GM12878 (cell line): ENCODE measurements around the gene DMD. TPM values are rescaled to one million over a fixed set of nuclear protein-coding genes. Genes with fewer than 3 reads are reported as not detected.

Source experiments
- ATAC-seq: fragments of 200-7000 bp; cut with Tn5 transposase; 3 replicates; pipeline ENCODE4 v1.9.1; 2020; ENCODE audit warnings: mild to moderate bottlenecking, moderate library complexity
- BruUV-seq: library from RNA; stranded (reverse); fragments of 400-500 nt; replicated peaks from 2 replicates; lab custom pipeline; 2021; lab: Mats Ljungman, UMichigan
- CTCF ChIA-PET: fragments of 300-600 bp; sonication (Branson Sonifier 250); formaldehyde crosslinking; extraction: SDS; loops from one replicate; lab custom pipeline; 2021; ENCODE audit warnings: inconsistent platforms; lab: Yijun Ruan, JAX
- POLR2A ChIA-PET: fragments of 350-600 bp; formaldehyde crosslinking; extraction: SDS; loops from one replicate; lab custom pipeline; 2021; ENCODE audit warnings: inconsistent platforms; lab: Charles Lee
- RAD21 ChIA-PET: fragments of 300-600 bp; sonication (Branson Sonifier 250); formaldehyde crosslinking; loops from one replicate; lab custom pipeline; 2023; ENCODE audit warnings: antibody characterized with exemption; ENCODE audit not compliant: unreplicated experiment; lab: Charles Lee
- SMC1A ChIA-PET: fragments of 300-600 bp; sonication (Branson Sonifier 250); formaldehyde crosslinking; loops from one replicate; lab custom pipeline; 2023; ENCODE audit not compliant: unreplicated experiment, uncharacterized antibody; lab: Charles Lee
- DNase-seq: peaks from one replicate; pipeline ENCODE4 v3.0.0-alpha.2; 2011; ENCODE audit warnings: low read depth, low spot score
- FAIRE-seq: peaks from 3 replicates; lab custom pipeline; 2011; peaks lifted over from hg19 to GRCh38; lab: Jason Lieb, UNC
- H2AFZ ChIP-seq: 2 replicates; pipeline ENCODE4 v1.6.0; 2011; ENCODE audit warnings: low read depth, low read length, control low read depth; ENCODE audit not compliant: control insufficient read depth
- H3K27ac ChIP-seq: 2 replicates; pipeline ENCODE4 v1.5.1; 2011; ENCODE audit warnings: control low read depth; ENCODE audit not compliant: control insufficient read depth, insufficient read depth
- H3K27me3 ChIP-seq, 2 experiments: replicated peaks in 1 of 2; 2 replicates each; pipeline versions ENCODE4 v1.6.0 to v1.6.1; 2011; ENCODE audit warnings: low read length in 1 of 2; ENCODE audit not compliant: control insufficient read depth in 2 of 2, insufficient read depth in 2 of 2
- H3K36me3 ChIP-seq, 2 experiments: 2 replicates each; pipeline ENCODE4 v1.5.1; 2011; ENCODE audit warnings: low read length in 1 of 2; ENCODE audit not compliant: control insufficient read depth in 2 of 2, insufficient read depth in 2 of 2
- H3K4me1 ChIP-seq: 2 replicates; pipeline ENCODE4 v1.6.1; 2011; ENCODE audit warnings: mild to moderate bottlenecking, low read length, moderate library complexity, mixed read lengths; ENCODE audit not compliant: control insufficient read depth, insufficient read depth
- H3K4me2 ChIP-seq: 2 replicates; pipeline ENCODE4 v1.6.0; 2011; ENCODE audit warnings: control low read depth; ENCODE audit not compliant: control insufficient read depth, insufficient read depth
- H3K4me3 ChIP-seq: fragments of 200-600 bp; sonication (generic); 2 replicates; pipeline ENCODE4 v1.5.1; 2016
- H3K79me2 ChIP-seq: 2 replicates; pipeline ENCODE4 v1.6.0; 2011; ENCODE audit warnings: low read length; ENCODE audit not compliant: control insufficient read depth, insufficient read depth
- H3K9ac ChIP-seq: 2 replicates; pipeline ENCODE4 v1.8.0; 2011; ENCODE audit warnings: low read length, control low read depth, mixed read lengths; ENCODE audit not compliant: control insufficient read depth, insufficient read depth
- H3K9me3 ChIP-seq: replicated peaks from 3 replicates; pipeline ENCODE4 v1.5.1; 2011; ENCODE audit warnings: mild to moderate bottlenecking, low read length; ENCODE audit not compliant: control insufficient read depth, insufficient read depth
- H4K20me1 ChIP-seq: 2 replicates; pipeline ENCODE4 v1.6.0; 2011; ENCODE audit not compliant: control insufficient read depth, insufficient read depth
- BCL11A ChIP-seq: IDR thresholded peaks from 2 replicates; pipeline ENCODE4 v1.6.1; 2011; ENCODE audit warnings: low read depth, low read length
- BRCA1 ChIP-seq: IDR thresholded peaks from 2 replicates; pipeline ENCODE4 v1.6.1; 2011; ENCODE audit warnings: low read depth, low read length, improper control_type of control experiment
- KDM1A ChIP-seq: fragments of 200-600 bp; sonication (generic); IDR thresholded peaks from 2 replicates; pipeline ENCODE4 v1.6.1; 2016; ENCODE audit warnings: borderline replicate concordance
- NFXL1 ChIP-seq: fragments of 450-650 bp; IDR thresholded peaks from 2 replicates; pipeline ENCODE4 v1.6.1; 2017; ENCODE audit warnings: antibody characterized with exemption, mild to moderate bottlenecking, borderline replicate concordance
- SMAD5 ChIP-seq: IDR thresholded peaks from 2 replicates; pipeline ENCODE4 v1.6.1; 2016; ENCODE audit warnings: antibody characterized with exemption, low read depth
- STAT3 ChIP-seq: IDR thresholded peaks from 2 replicates; pipeline ENCODE4 v1.6.1; 2011; ENCODE audit warnings: low read depth, low read length, improper control_type of control experiment
- SUZ12 ChIP-seq: fragments of 200-600 bp; sonication (generic); IDR thresholded peaks from one replicate; pipeline ENCODE4 v1.6.1; 2018; ENCODE audit warnings: antibody characterized with exemption, mild to moderate bottlenecking; ENCODE audit not compliant: unreplicated experiment
- in situ Hi-C: fragments of 300-500 bp; cut with MboI; formaldehyde crosslinking; loops from 9 replicates; pipeline ENCODE4 v1.14.3; 2018; ENCODE audit warnings: mixed read lengths
- intact Hi-C: fragments of 100-400 bp; cut with micrococcal nuclease; formaldehyde crosslinking; loops from one replicate; pipeline ENCODE4 v1.14.2; 2022; ENCODE audit not compliant: unreplicated experiment
- polyA plus RNA-seq, 11 experiments: library from polyadenylated mRNA; depleted of rRNA in 4 of 11; unstranded in 6 of 11; stranded (reverse) in 5 of 11; fragments of >200 nt; fragmentation: Nextera tagmentation in 4 of 11; fragmentation: Illumina TruSeq in 1 of 11; extraction: Ambion mirVana in 4 of 11; extraction: Trizol in 1 of 11; gene quantifications; 1 replicate in 1 of 11; 2 replicates in 10 of 11; pipeline versions ENCODE4 v1.2.1 to v1.2.3, GENCODE V29; 2011 to 2016; ENCODE audit warnings: inconsistent platforms in 2 of 11, missing spikeins in 2 of 11, low read depth in 1 of 11
- total RNA-seq, 4 experiments: library from RNA; depleted of rRNA in 3 of 4; stranded (reverse); fragments of >200 nt in 3 of 4; fragmentation: Illumina TruSeq in 1 of 4; extraction: Trizol in 1 of 4; gene quantifications; 2 replicates each; pipeline versions ENCODE4 v1.2.1 to v1.2.3, GENCODE V29; 2013 to 2021
- TF ChIP-seq, protein P1 (sequence below): fragments of 450-650 bp; formaldehyde crosslinking; IDR thresholded peaks from 2 replicates; pipeline ENCODE4 v1.4.0; 2022; ENCODE audit warnings: mild to moderate bottlenecking, moderate library complexity

DMD gene
- total and polyA plus RNA-seq, 10 of the 15 experiments (the other 5 are each of a cell fraction or from before 2014, with no cell fraction given): 1.4 to 24.3 (median 4.3) TPM

DNA sequence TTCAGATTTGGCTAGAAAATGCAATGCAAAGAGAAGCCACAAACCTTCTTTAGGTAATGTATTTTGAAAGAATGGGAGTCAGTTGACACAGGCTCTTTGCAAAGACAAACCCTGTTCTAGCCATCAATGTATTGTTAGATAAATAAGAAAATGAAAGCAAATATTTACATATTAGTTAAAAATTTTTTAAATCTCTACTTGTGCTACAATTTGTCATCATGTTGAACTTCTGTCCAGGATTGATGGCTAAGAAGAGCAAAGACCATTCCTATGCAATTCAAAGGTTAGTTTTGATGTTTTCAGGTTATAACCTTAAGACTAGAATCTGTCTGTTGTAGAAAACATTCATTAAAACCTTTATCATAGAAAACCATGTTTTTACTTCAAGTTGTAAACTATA is 1350.7 kb downstream of the DMD start:
- SMC1A ChIA-PET: no interaction called here
- H3K4me2 ChIP-seq: no peak overlapping the region

More for the DNA sequence above, 1350.7 kb downstream of the DMD start:
- Histone ChIP-seq H3K27me3 (no peaks in the 10 kb centered on the region), H3K4me3 (no peak overlapping the region), H3K9ac (no peak overlapping the region), H3K79me2 (no peaks in the 10 kb centered on the region), H3K9me3 (no peaks in the 10 kb centered on the region)
- no peak for DNase-seq
- in situ Hi-C loops (no loop called here), intact Hi-C loops (no loop called here)
- TF ChIP-seq SUZ12 (no peak), BCL11A (no peak), BRCA1 (no peak), NFXL1 (no peak), KDM1A (no peak), STAT3 (no peak), SMAD5 (no peak)
- TF ChIP-seq, protein P1, sequence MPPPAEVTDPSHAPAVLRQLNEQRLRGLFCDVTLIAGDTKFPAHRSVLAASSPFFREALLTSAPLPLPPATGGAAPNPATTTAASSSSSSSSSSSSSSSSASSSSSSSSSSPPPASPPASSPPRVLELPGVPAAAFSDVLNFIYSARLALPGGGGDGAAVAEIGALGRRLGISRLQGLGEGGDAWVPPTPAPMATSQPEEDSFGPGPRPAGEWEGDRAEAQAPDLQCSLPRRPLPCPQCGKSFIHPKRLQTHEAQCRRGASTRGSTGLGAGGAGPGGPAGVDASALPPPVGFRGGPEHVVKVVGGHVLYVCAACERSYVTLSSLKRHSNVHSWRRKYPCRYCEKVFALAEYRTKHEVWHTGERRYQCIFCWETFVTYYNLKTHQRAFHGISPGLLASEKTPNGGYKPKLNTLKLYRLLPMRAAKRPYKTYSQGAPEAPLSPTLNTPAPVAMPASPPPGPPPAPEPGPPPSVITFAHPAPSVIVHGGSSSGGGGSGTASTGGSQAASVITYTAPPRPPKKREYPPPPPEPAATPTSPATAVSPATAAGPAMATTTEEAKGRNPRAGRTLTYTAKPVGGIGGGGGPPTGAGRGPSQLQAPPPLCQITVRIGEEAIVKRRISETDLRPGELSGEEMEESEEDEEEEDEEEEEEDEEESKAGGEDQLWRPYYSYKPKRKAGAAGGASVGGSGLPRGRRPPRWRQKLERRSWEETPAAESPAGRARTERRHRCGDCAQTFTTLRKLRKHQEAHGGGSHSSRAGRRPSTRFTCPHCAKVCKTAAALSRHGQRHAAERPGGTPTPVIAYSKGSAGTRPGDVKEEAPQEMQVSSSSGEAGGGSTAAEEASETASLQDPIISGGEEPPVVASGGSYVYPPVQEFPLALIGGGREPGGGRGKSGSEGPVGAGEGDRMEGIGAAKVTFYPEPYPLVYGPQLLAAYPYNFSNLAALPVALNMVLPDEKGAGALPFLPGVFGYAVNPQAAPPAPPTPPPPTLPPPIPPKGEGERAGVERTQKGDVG (CRISPR knock-in tag): no peak
- TF ChIP-seq, all 136 proteins: peak for 0
- ATAC-seq: no peak
- Histone ChIP-seq H4K20me1 (no peaks in the 10 kb centered on the region), H3K27ac (no peak overlapping the region), H2AFZ (no peak overlapping the region), H3K36me3 (no peaks in the 10 kb centered on the region), H3K4me1 (no peaks in the 10 kb centered on the region)
- ChIA-PET CTCF (no interaction called here), RAD21 (no interaction called here), POLR2A (no interaction called here)
- BruUV-seq: no TSS peak
- no peak for FAIRE-seq
